ENCODE results near the gene ADRA2B. TPM values are rescaled to one million over a fixed set of nuclear protein-coding genes. Genes with fewer than 3 reads are reported as not detected.
A peak's percentile ranks its signal among the peaks of the same experiment; 100 is the strongest.

ADRA2B gene
- total and polyA plus RNA-seq, 2 experiments from 2014 or later, result not detected

DNA sequence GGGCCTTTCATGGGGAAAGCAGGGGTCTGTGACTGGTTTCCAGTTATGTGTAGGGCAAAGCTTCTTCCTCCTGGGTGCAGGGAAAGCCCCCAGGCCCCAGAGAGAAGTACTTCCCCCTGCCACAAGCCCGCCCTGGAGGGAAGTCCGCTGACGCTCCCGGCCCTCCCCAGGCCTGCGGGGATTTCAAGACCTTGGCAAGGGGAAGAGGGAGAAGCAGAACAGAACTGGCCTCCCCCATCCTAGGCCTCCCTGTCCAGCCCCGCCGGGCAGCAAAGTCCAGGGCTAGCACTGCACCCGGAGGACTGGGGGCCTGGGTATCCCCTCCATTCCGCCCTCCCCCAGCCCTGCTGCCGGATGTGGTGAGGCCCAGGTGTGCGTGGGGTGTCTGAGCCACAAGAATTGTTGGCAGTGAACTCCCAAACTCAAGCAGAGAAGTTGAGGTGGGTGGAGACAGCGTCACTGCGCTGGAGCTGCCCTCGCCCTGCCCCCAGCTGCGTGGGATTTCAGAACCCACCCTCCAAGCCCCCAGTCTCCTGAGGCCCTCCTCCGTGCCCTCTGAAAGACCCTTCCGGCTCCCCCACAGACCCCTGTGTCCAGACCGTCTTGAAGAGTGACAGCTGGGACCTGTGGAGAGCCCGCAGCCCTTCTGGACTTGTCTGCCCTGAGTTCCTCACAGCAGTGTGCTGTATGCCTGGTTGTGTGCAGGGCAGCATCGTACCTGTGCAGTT, 29.9 kb upstream of the ADRA2B start:
- 92 to 94% methylated on average over 20 of the region's 20 CpGs for WGBS, 2 experiments (ENCODE audit: low coverage in 1 of 2, low lambda C conversion rate in 2 of 2, missing lambda C conversion rate in 2 of 2)
- H3K4me2 ChIP-seq (ENCODE audit: unreplicated experiment), result no peak overlapping the region
- H3F3A ChIP-seq (ENCODE audit: insufficient read depth), result peaks cover 6% of the 10 kb centered on the region; the same call in 1 of the 2 replicates
- no peaks in the 10 kb centered on the region for H3K27me3 ChIP-seq (replicated peaks; ENCODE audit: insufficient read depth)
- no peak overlapping the region for H3K27ac ChIP-seq
- no peak for DNase-seq
- in situ Hi-C loops (cut with MboI), result no loop called here
- no peak overlapping the region for H3K9ac ChIP-seq
- peaks cover 9% of the 10 kb centered on the region; the same call in 1 of the 2 replicates for H3K4me1 ChIP-seq (ENCODE audit: insufficient read depth)
- no peaks in the 10 kb centered on the region for H3K9me3 ChIP-seq (ENCODE audit: low read depth)
- H3K4me3 ChIP-seq, result no peak overlapping the region
- no peaks in the 10 kb centered on the region for H3K9me2 ChIP-seq (ENCODE audit: insufficient read depth)
- no peaks in the 10 kb centered on the region for H3K36me3 ChIP-seq (ENCODE audit: low read depth)
- no peak overlapping the region for H2AFZ ChIP-seq
- TF ChIP-seq EZH2 (IDR thresholded peaks at IDR 0.05; ENCODE audit: insufficient read depth, poor library complexity, severe bottlenecking), result no peak
- TF ChIP-seq EZH2phosphoT487 (IDR thresholded peaks at IDR 0.05; ENCODE audit: insufficient read depth, low read depth), result no peak
- no peaks in the 10 kb centered on the region for H4K20me1 ChIP-seq (ENCODE audit: insufficient read depth)
- H3K79me2 ChIP-seq (ENCODE audit: insufficient read depth), result no peaks in the 10 kb centered on the region

DNA sequence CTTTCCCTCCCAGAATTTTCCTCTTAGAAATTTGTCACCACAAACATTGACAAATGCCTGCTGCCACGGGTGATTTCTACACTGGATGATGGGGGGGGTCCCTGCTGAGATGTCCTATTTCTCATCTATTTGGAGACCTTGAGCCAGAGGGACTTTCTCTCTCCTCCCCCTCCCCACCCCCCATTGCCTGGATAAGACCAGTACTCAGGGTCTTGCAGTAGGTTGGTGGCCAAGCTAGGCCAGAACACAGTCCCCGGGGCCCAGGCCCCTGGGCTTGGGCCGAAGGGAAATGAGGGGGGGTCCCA, 29.4 kb upstream of the ADRA2B start:
- 61 to 70% methylated on average over 3 of the region's 3 CpGs for WGBS, 2 experiments (ENCODE audit: low coverage in 1 of 2, low lambda C conversion rate in 2 of 2, missing lambda C conversion rate in 2 of 2)
- TF ChIP-seq EZH2phosphoT487 (IDR thresholded peaks at IDR 0.05; ENCODE audit: insufficient read depth, low read depth) (no peak), EZH2 (IDR thresholded peaks at IDR 0.05; ENCODE audit: insufficient read depth, poor library complexity, severe bottlenecking) (no peak)
- no peaks in the 10 kb centered on the region for H3K27me3 ChIP-seq (replicated peaks; ENCODE audit: insufficient read depth)
- DNase-seq, result no peak
- H3K4me1 ChIP-seq (ENCODE audit: insufficient read depth), result peaks cover 9% of the 10 kb centered on the region; the same call in 1 of the 2 replicates
- no peaks in the 10 kb centered on the region for H3K9me3 ChIP-seq (ENCODE audit: low read depth)
- H3F3A ChIP-seq (ENCODE audit: insufficient read depth), result peaks cover 6% of the 10 kb centered on the region; the same call in 1 of the 2 replicates
- peak overlapping the region; percentile 69 for H3K9ac ChIP-seq
- no peak overlapping the region for H3K4me3 ChIP-seq
- in situ Hi-C loops (cut with MboI), result no loop called here
- no peak overlapping the region for H3K4me2 ChIP-seq (ENCODE audit: unreplicated experiment)
- H3K36me3 ChIP-seq (ENCODE audit: low read depth), result no peaks in the 10 kb centered on the region
- H3K79me2 ChIP-seq (ENCODE audit: insufficient read depth), result no peaks in the 10 kb centered on the region
- no peaks in the 10 kb centered on the region for H4K20me1 ChIP-seq (ENCODE audit: insufficient read depth)
- H3K9me2 ChIP-seq (ENCODE audit: insufficient read depth), result no peaks in the 10 kb centered on the region
- H3K27ac ChIP-seq, result no peak overlapping the region
- H2AFZ ChIP-seq, result no peak overlapping the region

DNA sequence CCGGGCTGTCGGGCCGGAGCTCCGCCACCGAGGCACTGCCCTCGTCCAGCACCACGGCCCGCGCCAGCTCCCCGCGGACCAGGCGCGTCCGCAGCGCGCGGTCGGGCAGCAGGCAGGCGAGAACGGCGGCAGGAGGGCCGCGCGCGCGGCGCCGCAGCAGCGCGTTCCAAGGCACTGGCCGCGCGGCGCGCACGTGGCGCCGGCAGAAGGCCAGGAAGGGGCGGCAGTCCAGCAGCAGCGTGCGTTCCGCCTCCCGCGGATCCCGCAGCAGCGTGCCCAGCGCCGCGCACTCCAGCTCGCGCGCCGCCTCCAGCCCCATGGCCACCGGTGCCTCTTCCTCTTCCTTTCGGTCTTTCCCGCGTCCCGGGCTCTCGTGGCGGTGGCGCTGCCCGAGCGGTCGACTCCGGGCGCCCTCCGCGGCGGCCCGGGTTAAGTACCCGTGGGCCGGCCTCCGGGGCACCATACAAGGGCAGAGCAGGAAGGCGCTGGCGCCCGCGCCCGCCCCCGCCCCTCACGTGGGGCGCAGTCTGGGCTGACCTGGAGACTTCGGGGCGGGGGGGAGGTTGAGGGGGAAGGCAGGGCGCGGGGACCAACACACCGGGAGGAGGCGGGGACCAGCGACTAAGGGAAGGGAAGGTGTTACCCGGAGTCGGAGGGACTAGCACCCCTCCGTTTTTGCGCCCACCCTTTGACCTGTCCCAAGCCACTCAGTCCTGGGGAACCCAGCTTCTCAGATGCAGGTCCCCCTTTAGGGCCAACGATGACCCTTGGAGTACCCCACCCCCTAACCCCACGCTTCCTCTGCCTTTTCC, 28.9 kb upstream of the ADRA2B start, which contains the start of gene DUSP2:
DUSP2 (minus strand) TSS at position 405 of the 812 bp plus-strand sequence; CDS start at position 319, 86 bp downstream.
- no peak for TF ChIP-seq EZH2 (IDR thresholded peaks at IDR 0.05; ENCODE audit: insufficient read depth, poor library complexity, severe bottlenecking)
- TF ChIP-seq EZH2phosphoT487 (IDR thresholded peaks at IDR 0.05; ENCODE audit: insufficient read depth, low read depth), result no peak
- Histone ChIP-seq H2AFZ (peak within 1 kb of the TSS; percentile 69), H3K4me2 (ENCODE audit: unreplicated experiment) (peak within 1 kb of the TSS; percentile 67), H3K9ac (peak within 1 kb of the TSS; percentile 69), H3K36me3 (ENCODE audit: low read depth) (no peaks in the 10 kb centered on the region), H3K27me3 (replicated peaks; ENCODE audit: insufficient read depth) (no peaks in the 10 kb centered on the region), H3K9me2 (ENCODE audit: insufficient read depth) (no peaks in the 10 kb centered on the region), H3K4me1 (ENCODE audit: insufficient read depth) (peaks cover 9% of the 10 kb centered on the region; the same call in 1 of the 2 replicates), H3K9me3 (ENCODE audit: low read depth) (no peaks in the 10 kb centered on the region), H3K79me2 (ENCODE audit: insufficient read depth) (no peaks in the 10 kb centered on the region), H3K27ac (no peak within 1 kb of the TSS), H4K20me1 (ENCODE audit: insufficient read depth) (no peaks in the 10 kb centered on the region), H3K4me3 (peak within 1 kb of the TSS; percentile 69), H3F3A (ENCODE audit: insufficient read depth) (peaks cover 6% of the 10 kb centered on the region; the same call in 1 of the 2 replicates)
- peak; percentile 80 for DNase-seq
- WGBS, 2 experiments (ENCODE audit: low coverage in 1 of 2, low lambda C conversion rate in 2 of 2, missing lambda C conversion rate in 2 of 2), result 3 to 6% methylated on average over 60 to 81 of the region's 94 CpGs
- in situ Hi-C loops (cut with MboI), result no loop called here

DNA sequence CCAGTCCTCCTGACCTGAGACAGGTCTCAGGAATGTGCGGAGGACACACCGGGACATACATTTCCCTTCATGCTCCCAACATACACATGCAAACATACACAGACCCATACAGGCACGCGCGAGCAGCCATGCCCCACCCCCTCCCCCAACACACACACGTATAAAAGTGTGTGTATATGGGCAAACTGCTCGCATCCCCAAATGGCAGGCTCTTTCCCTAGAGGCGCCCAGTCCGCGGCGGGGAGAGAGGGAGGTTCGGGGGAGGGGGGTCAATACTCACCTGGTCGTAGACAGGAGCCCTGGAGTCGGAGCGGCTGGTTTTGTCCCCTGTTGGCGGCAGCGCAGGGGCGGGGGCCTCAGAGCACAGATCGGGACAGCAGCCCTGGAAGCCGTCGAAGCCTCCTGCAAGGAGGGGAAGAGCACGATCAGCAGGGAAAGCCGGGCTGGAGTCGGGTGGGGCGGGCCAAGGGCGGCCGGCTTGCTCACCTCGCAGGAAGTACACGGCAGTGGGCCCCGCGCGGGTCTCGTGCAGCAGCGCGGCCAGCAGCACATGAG, 28.2 kb upstream of the ADRA2B start:
- WGBS, 2 experiments (ENCODE audit: low coverage in 1 of 2, low lambda C conversion rate in 2 of 2, missing lambda C conversion rate in 2 of 2), result 6 to 14% methylated on average over 14 to 35 of the region's 35 CpGs
- H3K4me2 ChIP-seq (ENCODE audit: unreplicated experiment), result peak overlapping the region; percentile 67
- in situ Hi-C loops (cut with MboI), result no loop called here

More for the DNA sequence above, 28.2 kb upstream of the ADRA2B start:
- Histone ChIP-seq H3K4me3 (peak overlapping the region; percentile 69), H3K27me3 (replicated peaks; ENCODE audit: insufficient read depth) (no peaks in the 10 kb centered on the region), H3K36me3 (ENCODE audit: low read depth) (no peaks in the 10 kb centered on the region), H3K9me2 (ENCODE audit: insufficient read depth) (no peaks in the 10 kb centered on the region), H3K79me2 (ENCODE audit: insufficient read depth) (no peaks in the 10 kb centered on the region), H3K9ac (peak overlapping the region; percentile 69), H3K9me3 (ENCODE audit: low read depth) (no peaks in the 10 kb centered on the region), H4K20me1 (ENCODE audit: insufficient read depth) (no peaks in the 10 kb centered on the region), H3F3A (ENCODE audit: insufficient read depth) (peaks cover 6% of the 10 kb centered on the region; the same call in 1 of the 2 replicates), H2AFZ (peak overlapping the region; percentile 69), H3K4me1 (ENCODE audit: insufficient read depth) (peaks cover 9% of the 10 kb centered on the region; the same call in 1 of the 2 replicates), H3K27ac (no peak overlapping the region)
- TF ChIP-seq EZH2 (IDR thresholded peaks at IDR 0.05; ENCODE audit: insufficient read depth, poor library complexity, severe bottlenecking) (no peak), EZH2phosphoT487 (IDR thresholded peaks at IDR 0.05; ENCODE audit: insufficient read depth, low read depth) (no peak)
- DNase-seq, result no peak
